Measurements from ENCODE around the gene RC3H1.
"Not testable (repeated sequence)": the region's sequence is repeated elsewhere in the genome, so short reads cannot be mapped to it uniquely, and the experiment has no call there.

Gene RC3H1

GRCh38 chr1:174022080-174022975 is at the start of gene RC3H1:
Gene RC3H1, minus strand, starts transcription at chr1:174022357. Its CDS starts 29,372 bp downstream, at chr1:173992985.
- DNase-seq (ENCODE audit: low spot score) (peak; percentile 93), FAIRE-seq (no peak)

- DNase-seq (ENCODE audit: low spot score) (no peak), FAIRE-seq (no peak)
Measured at GRCh38 chr1:174070614-174071013, 48.5 kb upstream of the RC3H1 start.

DNA sequence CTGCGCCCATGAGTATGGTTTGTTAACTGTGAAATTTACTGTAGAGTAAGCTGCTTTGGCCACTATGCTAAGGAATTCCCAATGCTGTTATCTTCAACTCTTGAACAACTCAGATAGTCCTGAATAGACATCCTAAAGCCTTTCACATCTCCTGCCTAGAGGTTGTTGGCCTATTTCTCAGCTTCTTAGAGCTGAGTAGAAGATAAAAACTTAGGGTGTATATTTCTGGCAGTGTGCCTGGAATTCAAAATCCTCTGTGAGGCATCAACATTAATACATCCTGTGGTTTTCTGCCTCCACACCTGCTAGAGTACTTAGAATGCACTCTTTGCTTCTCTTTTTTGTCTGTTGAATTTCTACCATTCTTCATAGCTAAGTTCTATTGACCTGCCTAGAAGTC is 45.8 kb upstream of the RC3H1 start:
- DNase-seq (ENCODE audit: low spot score): peak; percentile 39
- no peak for FAIRE-seq

- DNase-seq (ENCODE audit: low spot score) (peak; percentile 54), FAIRE-seq (no peak)
Measured at GRCh38 chr1:174060090-174060489, 37.9 kb upstream of the RC3H1 start.

DNA sequence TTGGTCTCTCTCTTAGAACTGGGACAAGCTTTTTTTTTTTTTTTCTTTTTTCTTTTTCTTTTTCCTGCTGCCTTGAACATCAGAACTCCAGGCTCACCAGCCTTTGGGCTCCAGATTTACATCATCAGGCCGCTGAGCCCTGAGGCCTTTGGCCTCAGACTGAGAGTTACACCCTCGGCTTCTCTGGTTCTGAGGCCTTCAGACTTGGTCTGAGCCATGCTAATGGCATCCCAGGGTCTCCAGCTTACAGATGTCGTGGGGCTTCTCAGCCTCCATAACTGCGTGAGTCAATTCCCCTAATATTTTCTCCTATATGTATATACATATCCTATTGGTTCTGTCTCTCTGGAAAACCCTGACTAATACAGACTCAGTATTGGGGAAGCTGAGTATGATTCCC is 36.5 kb upstream of the RC3H1 start:
- no peak for DNase-seq (ENCODE audit: low spot score)
- FAIRE-seq: no peak

DNA sequence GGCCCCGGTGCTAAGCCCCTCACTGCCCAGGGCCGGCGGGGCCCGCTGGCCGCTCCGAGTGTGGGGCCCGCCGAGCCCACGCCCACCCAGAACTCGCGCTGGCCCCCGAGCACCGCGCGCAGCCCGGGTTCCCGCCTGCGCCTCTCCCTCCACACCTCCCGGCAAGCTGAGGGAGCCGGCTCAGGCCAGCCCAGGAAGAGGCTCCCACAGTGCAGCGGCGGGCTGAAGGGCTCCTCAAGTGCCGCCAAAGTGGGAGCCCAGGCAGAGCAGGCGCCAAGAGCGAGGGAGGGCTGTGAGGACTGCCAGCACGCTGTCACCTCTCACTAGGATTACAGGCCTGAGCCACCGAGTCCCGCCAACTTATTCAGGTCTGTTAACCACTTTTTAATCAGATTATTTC is 34.5 kb upstream of the RC3H1 start:
- DNase-seq (ENCODE audit: low spot score); FAIRE-seq: not testable (repeated sequence)

- FAIRE-seq; DNase-seq (ENCODE audit: low spot score): not testable (repeated sequence)
Measured at GRCh38 chr1:174055797-174056196, 33.6 kb upstream of the RC3H1 start.

DNA sequence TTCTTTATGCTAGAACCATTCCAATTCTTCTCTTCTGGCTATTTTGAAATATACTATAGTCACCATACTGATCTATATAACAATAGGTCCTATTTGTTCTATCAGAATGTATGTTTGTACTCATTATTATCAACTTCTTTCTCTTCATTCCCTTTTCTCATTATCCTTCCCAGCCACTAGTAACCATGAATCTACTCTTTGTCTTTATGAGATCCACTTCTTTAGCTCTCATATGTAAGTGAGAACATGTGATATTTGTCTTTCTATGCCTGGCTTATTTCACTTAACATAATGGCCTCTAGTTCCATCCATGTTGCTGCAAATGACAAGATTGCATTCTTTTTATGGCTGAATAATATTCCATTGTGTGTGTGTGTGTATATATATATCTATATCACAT is 31.7 kb upstream of the RC3H1 start:
- no peak for FAIRE-seq
- no peak for DNase-seq (ENCODE audit: low spot score)

DNA sequence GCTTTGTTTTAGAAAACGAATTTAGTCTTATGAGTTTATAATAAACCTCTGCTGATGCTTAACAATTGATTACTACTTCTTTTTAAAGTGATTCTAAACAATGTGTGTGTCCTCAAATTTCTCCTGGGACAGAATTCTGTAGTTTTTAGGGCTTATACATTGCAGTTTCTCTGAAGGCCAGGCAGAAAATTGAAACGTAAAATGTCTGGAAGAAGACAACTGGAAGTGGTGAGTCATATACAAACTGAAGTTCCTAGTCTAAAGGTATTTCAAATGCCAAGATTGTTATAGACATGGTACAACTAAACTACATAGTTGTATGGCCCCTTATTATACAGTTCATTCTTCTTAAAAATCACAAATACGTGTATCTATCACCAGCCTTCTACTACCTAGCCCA is 30.5 kb upstream of the RC3H1 start:
- DNase-seq (ENCODE audit: low spot score) (no peak), FAIRE-seq (no peak)

DNA sequence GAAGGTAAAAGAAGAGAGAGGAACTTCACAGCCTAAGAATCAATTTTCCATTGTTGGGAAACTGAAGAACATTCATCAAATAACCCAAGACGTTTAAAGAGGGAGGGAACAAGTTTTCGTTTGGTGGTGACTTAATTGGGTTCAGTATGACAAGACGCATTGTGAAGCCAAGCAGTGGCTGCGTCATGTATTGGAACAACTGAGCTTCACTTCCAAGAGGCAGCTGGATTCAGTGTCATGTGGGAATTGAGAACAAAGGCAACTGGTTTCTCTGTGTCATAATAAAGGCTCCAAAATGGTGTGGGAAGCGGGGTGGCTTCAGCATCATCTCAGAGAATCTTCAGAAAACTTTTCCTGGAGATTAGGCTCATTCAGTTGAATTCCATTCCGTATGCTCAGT is 29.8 kb upstream of the RC3H1 start:
- DNase-seq (ENCODE audit: low spot score) (no peak), FAIRE-seq (no peak)

- FAIRE-seq: no peak
- DNase-seq (ENCODE audit: low spot score): no peak
Measured at GRCh38 chr1:174049514-174049913, 27.4 kb upstream of the RC3H1 start.

- no peak for DNase-seq (ENCODE audit: low spot score)
Measured at GRCh38 chr1:174044418-174045222, 22.5 kb upstream of the RC3H1 start.

DNA sequence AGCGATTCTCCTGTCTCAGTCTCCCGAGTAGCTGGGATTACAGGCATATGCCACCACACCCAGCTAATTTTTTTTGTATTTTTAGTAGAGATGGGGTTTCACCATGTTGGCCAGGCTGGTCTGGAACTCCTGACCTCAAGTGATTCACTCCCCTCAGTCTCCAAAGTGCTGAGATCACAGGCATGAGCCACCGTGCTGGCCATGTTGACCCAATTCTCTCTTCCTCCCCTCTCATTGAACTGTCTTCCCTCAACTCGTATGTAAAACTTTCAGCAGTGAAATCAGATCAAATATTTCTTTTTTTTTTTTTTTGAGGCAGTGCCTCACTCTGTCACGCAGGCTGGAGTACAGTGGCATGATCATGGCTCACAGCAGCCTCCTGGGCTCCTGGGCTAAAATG is 20.4 kb upstream of the RC3H1 start:
- FAIRE-seq; DNase-seq (ENCODE audit: low spot score): not testable (repeated sequence)

More at GRCh38 chr1:174044418-174045222, 22.5 kb upstream of the RC3H1 start:
- no peak for FAIRE-seq

DNA sequence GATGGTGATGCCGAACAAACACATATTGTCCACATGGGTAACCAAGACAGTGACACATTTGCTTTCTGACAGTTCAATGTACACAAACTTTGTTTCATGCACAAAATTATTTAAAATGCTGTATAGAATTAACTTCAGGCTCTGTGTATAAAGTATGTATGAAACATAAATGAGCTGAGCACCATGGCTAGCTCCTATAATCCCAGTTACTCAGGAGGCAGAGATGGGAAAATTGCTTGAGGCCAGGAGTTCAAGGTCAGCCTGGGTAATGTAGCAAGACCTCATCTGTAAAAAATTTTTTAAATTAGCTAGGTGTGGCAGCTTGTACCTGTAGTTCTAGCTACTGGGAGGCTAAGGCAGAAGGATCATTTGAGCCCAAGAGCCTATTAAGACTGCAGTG is 19.2 kb upstream of the RC3H1 start:
- FAIRE-seq (no peak), DNase-seq (ENCODE audit: low spot score) (no peak)

DNA sequence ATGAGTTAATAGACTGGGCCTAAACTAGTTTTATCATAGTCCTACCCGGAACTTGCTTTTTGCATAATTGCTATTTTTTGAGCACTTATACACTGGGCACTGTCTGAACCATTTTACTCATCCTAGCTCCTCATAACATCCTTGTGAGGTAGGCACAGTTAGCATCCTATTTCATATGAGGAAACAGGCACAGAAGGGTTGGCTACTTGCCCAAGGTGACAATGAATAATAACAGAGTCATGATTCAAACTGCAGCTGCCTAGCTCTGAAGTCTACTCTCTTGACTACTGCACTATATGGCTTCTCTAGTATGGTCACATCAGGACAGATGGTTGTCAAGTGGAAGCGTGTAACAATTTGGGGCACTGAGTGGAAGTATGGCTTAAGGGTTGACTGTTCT is 18.2 kb upstream of the RC3H1 start:
- no peak for FAIRE-seq
- peak; percentile 61 for DNase-seq (ENCODE audit: low spot score)

- DNase-seq (ENCODE audit: low spot score): no peak
- no peak for FAIRE-seq
Measured at GRCh38 chr1:174039027-174039426, 16.9 kb upstream of the RC3H1 start.

GRCh38 chr1:174036798-174037197 is 14.6 kb upstream of the RC3H1 start:
- FAIRE-seq (no peak), DNase-seq (ENCODE audit: low spot score) (no peak)

GRCh38 chr1:174036204-174036603 is 14.0 kb upstream of the RC3H1 start:
- no peak for DNase-seq (ENCODE audit: low spot score)
- no peak for FAIRE-seq

- no peak for DNase-seq (ENCODE audit: low spot score)
- no peak for FAIRE-seq
Measured at GRCh38 chr1:174032671-174033222, 10.6 kb upstream of the RC3H1 start.

DNA sequence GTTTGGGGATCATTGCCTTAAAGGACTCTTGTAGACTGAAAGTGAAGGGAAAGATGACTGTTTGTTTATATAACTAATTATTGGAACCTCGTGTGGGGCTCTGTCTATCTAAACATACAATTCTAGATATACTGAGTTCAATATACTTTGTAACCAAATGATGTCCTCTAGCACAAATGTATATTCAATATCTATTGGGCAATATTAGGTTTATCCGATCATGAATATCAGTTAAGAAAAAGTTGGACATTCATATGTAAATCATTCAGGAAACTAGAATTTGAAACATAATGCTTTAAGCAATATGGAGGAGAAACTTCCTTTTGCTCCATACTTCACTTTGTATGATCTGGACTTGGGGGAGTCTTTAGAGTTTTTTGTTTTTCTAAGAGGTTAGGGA is 8.9 kb upstream of the RC3H1 start:
- no peak for DNase-seq (ENCODE audit: low spot score)
- no peak for FAIRE-seq

- no peak for FAIRE-seq
Measured at GRCh38 chr1:174028495-174028894, 6.3 kb upstream of the RC3H1 start.

DNA sequence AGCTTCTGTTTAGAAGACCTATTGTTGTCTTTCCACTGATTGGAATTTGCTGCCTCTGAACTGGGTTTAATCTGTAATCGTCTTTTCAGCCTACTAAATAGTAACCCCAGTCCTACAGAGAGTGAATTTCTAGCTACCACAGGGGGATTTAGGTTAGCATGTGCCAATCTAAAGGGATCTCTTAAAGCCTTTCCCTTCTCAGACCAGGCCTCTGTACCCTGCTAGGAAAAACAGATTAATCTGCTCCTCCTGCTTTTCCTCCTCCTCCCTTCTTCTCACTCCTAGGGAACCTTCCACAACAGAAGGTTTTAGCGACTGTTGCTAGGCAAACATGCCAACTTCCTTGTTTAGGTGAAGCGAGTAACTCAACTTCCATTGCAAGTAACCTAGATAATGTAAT is 1.3 kb upstream of the RC3H1 start:
- no peak for FAIRE-seq

More at GRCh38 chr1:174028495-174028894, 6.3 kb upstream of the RC3H1 start:
- DNase-seq (ENCODE audit: low spot score): no peak

More for the DNA sequence above, 1.3 kb upstream of the RC3H1 start:
- peak; percentile 10 for DNase-seq (ENCODE audit: low spot score)
